ENCODE results near the gene PCK2. TPM values are rescaled to one million over a fixed set of nuclear protein-coding genes. Genes with fewer than 3 reads are reported as not detected.

Gene PCK2
- total and polyA plus RNA-seq, 2 of the 13 experiments (the other 11 are each of a cell fraction or from before 2014, with no cell fraction given): 129 to 272 TPM

DNA sequence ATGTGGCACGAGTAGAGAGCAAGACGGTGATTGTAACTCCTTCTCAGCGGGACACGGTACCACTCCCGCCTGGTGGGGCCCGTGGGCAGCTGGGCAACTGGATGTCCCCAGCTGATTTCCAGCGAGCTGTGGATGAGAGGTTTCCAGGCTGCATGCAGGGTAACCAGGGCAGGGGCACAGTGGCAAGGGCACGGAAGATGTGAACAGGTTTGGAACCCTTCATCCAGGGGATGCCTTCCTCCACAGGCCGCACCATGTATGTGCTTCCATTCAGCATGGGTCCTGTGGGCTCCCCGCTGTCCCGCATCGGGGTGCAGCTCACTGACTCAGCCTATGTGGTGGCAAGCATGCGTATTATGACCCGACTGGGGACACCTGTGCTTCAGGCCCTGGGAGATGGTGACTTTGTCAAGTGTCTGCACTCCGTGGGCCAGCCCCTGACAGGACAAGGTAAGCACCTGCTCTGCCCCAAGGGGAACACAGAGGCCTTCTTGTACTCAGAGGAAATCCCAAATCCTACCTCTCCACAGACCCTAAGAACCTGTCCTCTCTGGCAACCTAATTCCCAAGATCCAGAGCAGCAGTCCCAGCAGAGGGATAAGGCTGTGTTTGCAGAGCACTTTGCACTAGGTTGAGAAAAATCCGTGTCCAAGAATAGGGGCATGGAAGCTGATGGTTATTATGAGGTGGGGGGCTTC lies 4.3 kb downstream of the PCK2 start (continued):
- TF ChIP-seq, protein P1, sequence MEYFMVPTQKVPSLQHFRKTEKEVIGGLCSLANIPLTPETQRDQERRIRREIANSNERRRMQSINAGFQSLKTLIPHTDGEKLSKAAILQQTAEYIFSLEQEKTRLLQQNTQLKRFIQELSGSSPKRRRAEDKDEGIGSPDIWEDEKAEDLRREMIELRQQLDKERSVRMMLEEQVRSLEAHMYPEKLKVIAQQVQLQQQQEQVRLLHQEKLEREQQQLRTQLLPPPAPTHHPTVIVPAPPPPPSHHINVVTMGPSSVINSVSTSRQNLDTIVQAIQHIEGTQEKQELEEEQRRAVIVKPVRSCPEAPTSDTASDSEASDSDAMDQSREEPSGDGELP (IDR thresholded peaks at IDR 0.05; ENCODE audit: borderline replicate concordance, low read depth): no peak
- no peak for TF ChIP-seq FIP1L1 (IDR thresholded peaks at IDR 0.05; ENCODE audit: borderline replicate concordance, insufficient read depth, low read depth, low read length)
- TF ChIP-seq, protein P2, sequence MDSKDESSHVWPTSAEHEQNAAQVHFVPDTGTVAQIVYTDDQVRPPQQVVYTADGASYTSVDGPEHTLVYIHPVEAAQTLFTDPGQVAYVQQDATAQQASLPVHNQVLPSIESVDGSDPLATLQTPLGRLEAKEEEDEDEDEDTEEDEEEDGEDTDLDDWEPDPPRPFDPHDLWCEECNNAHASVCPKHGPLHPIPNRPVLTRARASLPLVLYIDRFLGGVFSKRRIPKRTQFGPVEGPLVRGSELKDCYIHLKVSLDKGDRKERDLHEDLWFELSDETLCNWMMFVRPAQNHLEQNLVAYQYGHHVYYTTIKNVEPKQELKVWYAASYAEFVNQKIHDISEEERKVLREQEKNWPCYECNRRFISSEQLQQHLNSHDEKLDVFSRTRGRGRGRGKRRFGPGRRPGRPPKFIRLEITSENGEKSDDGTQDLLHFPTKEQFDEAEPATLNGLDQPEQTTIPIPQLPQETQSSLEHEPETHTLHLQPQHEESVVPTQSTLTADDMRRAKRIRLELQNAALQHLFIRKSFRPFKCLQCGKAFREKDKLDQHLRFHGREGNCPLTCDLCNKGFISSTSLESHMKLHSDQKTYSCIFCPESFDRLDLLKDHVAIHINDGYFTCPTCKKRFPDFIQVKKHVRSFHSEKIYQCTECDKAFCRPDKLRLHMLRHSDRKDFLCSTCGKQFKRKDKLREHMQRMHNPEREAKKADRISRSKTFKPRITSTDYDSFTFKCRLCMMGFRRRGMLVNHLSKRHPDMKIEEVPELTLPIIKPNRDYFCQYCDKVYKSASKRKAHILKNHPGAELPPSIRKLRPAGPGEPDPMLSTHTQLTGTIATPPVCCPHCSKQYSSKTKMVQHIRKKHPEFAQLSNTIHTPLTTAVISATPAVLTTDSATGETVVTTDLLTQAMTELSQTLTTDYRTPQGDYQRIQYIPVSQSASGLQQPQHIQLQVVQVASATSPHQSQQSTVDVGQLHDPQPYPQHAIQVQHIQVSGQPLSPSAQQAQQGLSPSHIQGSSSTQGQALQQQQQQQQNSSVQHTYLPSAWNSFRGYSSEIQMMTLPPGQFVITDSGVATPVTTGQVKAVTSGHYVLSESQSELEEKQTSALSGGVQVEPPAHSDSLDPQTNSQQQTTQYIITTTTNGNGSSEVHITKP (CRISPR knock-in tag; IDR thresholded peaks at IDR 0.05; ENCODE audit: low read depth): no peak
- no peak for TF ChIP-seq ZNF879 (CRISPR knock-in tag; IDR thresholded peaks at IDR 0.05)
- TF ChIP-seq MIER2 (CRISPR knock-in tag; IDR thresholded peaks at IDR 0.05): no peak
- TF ChIP-seq, protein P3, sequence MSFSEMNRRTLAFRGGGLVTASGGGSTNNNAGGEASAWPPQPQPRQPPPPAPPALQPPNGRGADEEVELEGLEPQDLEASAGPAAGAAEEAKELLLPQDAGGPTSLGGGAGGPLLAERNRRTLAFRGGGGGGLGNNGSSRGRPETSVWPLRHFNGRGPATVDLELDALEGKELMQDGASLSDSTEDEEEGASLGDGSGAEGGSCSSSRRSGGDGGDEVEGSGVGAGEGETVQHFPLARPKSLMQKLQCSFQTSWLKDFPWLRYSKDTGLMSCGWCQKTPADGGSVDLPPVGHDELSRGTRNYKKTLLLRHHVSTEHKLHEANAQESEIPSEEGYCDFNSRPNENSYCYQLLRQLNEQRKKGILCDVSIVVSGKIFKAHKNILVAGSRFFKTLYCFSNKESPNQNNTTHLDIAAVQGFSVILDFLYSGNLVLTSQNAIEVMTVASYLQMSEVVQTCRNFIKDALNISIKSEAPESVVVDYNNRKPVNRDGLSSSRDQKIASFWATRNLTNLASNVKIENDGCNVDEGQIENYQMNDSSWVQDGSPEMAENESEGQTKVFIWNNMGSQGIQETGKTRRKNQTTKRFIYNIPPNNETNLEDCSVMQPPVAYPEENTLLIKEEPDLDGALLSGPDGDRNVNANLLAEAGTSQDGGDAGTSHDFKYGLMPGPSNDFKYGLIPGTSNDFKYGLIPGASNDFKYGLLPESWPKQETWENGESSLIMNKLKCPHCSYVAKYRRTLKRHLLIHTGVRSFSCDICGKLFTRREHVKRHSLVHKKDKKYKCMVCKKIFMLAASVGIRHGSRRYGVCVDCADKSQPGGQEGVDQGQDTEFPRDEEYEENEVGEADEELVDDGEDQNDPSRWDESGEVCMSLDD (CRISPR knock-in tag; IDR thresholded peaks at IDR 0.05; ENCODE audit: borderline replicate concordance): no peak
- peak; percentile 92 for TF ChIP-seq ZNF225 (CRISPR knock-in tag; IDR thresholded peaks at IDR 0.05)
- TF ChIP-seq, protein P4, sequence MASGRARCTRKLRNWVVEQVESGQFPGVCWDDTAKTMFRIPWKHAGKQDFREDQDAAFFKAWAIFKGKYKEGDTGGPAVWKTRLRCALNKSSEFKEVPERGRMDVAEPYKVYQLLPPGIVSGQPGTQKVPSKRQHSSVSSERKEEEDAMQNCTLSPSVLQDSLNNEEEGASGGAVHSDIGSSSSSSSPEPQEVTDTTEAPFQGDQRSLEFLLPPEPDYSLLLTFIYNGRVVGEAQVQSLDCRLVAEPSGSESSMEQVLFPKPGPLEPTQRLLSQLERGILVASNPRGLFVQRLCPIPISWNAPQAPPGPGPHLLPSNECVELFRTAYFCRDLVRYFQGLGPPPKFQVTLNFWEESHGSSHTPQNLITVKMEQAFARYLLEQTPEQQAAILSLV (CRISPR knock-in tag; IDR thresholded peaks at IDR 0.05; ENCODE audit: borderline replicate concordance): 0 out of 2 replicates have a peak, but pooled peaks have one; percentile 37
- TF ChIP-seq ZC3H4 (CRISPR knock-in tag; IDR thresholded peaks at IDR 0.05; ENCODE audit: borderline replicate concordance): 0 out of 2 replicates have a peak, but pooled peaks have one; percentile 59
- TF ChIP-seq, protein P5, sequence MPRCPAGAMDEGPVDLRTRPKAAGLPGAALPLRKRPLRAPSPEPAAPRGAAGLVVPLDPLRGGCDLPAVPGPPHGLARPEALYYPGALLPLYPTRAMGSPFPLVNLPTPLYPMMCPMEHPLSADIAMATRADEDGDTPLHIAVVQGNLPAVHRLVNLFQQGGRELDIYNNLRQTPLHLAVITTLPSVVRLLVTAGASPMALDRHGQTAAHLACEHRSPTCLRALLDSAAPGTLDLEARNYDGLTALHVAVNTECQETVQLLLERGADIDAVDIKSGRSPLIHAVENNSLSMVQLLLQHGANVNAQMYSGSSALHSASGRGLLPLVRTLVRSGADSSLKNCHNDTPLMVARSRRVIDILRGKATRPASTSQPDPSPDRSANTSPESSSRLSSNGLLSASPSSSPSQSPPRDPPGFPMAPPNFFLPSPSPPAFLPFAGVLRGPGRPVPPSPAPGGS (CRISPR knock-in tag; IDR thresholded peaks at IDR 0.05): 0 out of 2 replicates have a peak, but pooled peaks have one; percentile 28
- TF ChIP-seq HOXD1 (CRISPR knock-in tag; IDR thresholded peaks at IDR 0.05): 0 out of 2 replicates have a peak, but pooled peaks have one; percentile 72
- peak; percentile 29; the same call in 1 of the 2 replicates for TF ChIP-seq KDM2A (CRISPR knock-in tag; IDR thresholded peaks at IDR 0.05; ENCODE audit: borderline replicate concordance, low read depth)
- TF ChIP-seq ZNF10 (CRISPR knock-in tag; IDR thresholded peaks at IDR 0.05; ENCODE audit: borderline replicate concordance, low read depth): peak; percentile 82
- no peak for TF ChIP-seq ZNF12 (CRISPR knock-in tag; IDR thresholded peaks at IDR 0.05)
- TF ChIP-seq MBNL3 (CRISPR knock-in tag; conservative IDR thresholded peaks at IDR 0.05): no peak
